Measurements from ENCODE around the gene RNASEL.

GRCh38 chr1:182625024-182625423 is 36.0 kb upstream of the RNASEL start:
- no peak for TF ChIP-seq CTCF (IDR thresholded peaks at IDR 0.05)
- no peak for TF ChIP-seq EZH2 (IDR thresholded peaks at IDR 0.05)
- no peak for TF ChIP-seq EZH2phosphoT487 (IDR thresholded peaks at IDR 0.05)

Data from neural progenitor cell (in vitro differentiated cells).